HepG2 (cell line): ENCODE data around the gene PEMT. TPM values are rescaled to one million over a fixed set of nuclear protein-coding genes. Genes with fewer than 3 reads are reported as not detected.

Experiments used
- ARNT2 ChIP-seq: sonication (generic); formaldehyde crosslinking; IDR thresholded peaks from 2 replicates; pipeline ENCODE4 v1.8.0; 2022; ENCODE audit warnings: mild to moderate bottlenecking, low read depth, missing genetic modification reagents, moderate library complexity
- BRCA1 ChIP-seq: sonication (generic); formaldehyde crosslinking; IDR thresholded peaks from 2 replicates; pipeline ENCODE4 v1.4.0; 2020; ENCODE audit warnings: missing genetic modification reagents
- FOXM1 ChIP-seq: sonication (generic); formaldehyde crosslinking; IDR thresholded peaks from 2 replicates; pipeline ENCODE4 v1.5.0; 2020; ENCODE audit warnings: missing genetic modification reagents
- HHEX ChIP-seq: IDR thresholded peaks from 2 replicates; pipeline ENCODE4 v1.6.1; 2016; ENCODE audit warnings: control low read depth
- KLF6 ChIP-seq: IDR thresholded peaks from 2 replicates; pipeline ENCODE4 v1.8.0; 2016; ENCODE audit warnings: missing biosample characterization, missing genetic modification reagents
- MAF1 ChIP-seq: sonication (generic); formaldehyde crosslinking; IDR thresholded peaks from 2 replicates; pipeline ENCODE4 v1.5.0; 2020; ENCODE audit warnings: missing genetic modification reagents, borderline replicate concordance
- MAZ ChIP-seq, 2 experiments: sonication (generic) in 1 of 2; formaldehyde crosslinking in 1 of 2; IDR thresholded peaks; 2 replicates each; pipeline versions ENCODE4 v1.5.0 to v1.6.1; 2012 to 2020; ENCODE audit warnings: low read depth in 2 of 2, mild to moderate bottlenecking in 2 of 2, borderline replicate concordance in 1 of 2, improper control_type of control experiment in 1 of 2, low read length in 1 of 2, missing genetic modification reagents in 1 of 2, moderate library complexity in 1 of 2
- MNT ChIP-seq: fragments of 450-650 bp; IDR thresholded peaks from 2 replicates; pipeline ENCODE4 v1.6.1; 2016
- NFATC3 ChIP-seq: sonication (generic); formaldehyde crosslinking; IDR thresholded peaks from 2 replicates; pipeline ENCODE4 v1.5.1; 2020; ENCODE audit warnings: mild to moderate bottlenecking, missing genetic modification reagents
- NFKBIZ ChIP-seq: IDR thresholded peaks from 2 replicates; pipeline ENCODE4 v1.6.1; 2018; ENCODE audit warnings: missing genetic modification reagents, missing compliant biosample characterization
- REST ChIP-seq, 2 experiments: IDR thresholded peaks; 2 replicates each; pipeline ENCODE4 v1.6.1; 2011 to 2012; ENCODE audit warnings: low read length in 2 of 2, borderline replicate concordance in 1 of 2, low read depth in 1 of 2, mild to moderate bottlenecking in 1 of 2, moderate library complexity in 1 of 2
- RXRA ChIP-seq: sonication (generic); formaldehyde crosslinking; IDR thresholded peaks from 2 replicates; pipeline ENCODE4 v1.5.1; 2020; ENCODE audit warnings: missing genetic modification reagents
- SAP130 ChIP-seq: IDR thresholded peaks from 2 replicates; pipeline ENCODE4 v1.6.1; 2016; ENCODE audit warnings: low read depth
- SP1 ChIP-seq, 2 experiments: fragments of 450-650 bp in 1 of 2; sonication (generic) in 1 of 2; formaldehyde crosslinking in 1 of 2; IDR thresholded peaks; 2 replicates each; pipeline versions ENCODE4 v1.4.0 to v1.6.1; 2016 to 2020; ENCODE audit warnings: missing genetic modification reagents in 1 of 2
- ZKSCAN5 ChIP-seq: sonication (generic); formaldehyde crosslinking; IDR thresholded peaks from 2 replicates; pipeline ENCODE4 v1.5.1; 2020; ENCODE audit warnings: mild to moderate bottlenecking, missing genetic modification reagents
- ZMAT3 ChIP-seq: sonication (generic); formaldehyde crosslinking; conservative IDR thresholded peaks from 2 replicates; pipeline ENCODE4 v1.7.0; 2021; ENCODE audit warnings: missing genetic modification reagents
- ZNF557 ChIP-seq: sonication (generic); formaldehyde crosslinking; IDR thresholded peaks from 2 replicates; pipeline ENCODE4 v1.4.0; 2020; ENCODE audit warnings: missing genetic modification reagents
- ZNF564 ChIP-seq: sonication (generic); formaldehyde crosslinking; IDR thresholded peaks from 2 replicates; pipeline ENCODE4 v1.8.1; 2023; ENCODE audit warnings: mild to moderate bottlenecking, missing genetic modification reagents
- ZNF616 ChIP-seq: sonication (generic); formaldehyde crosslinking; IDR thresholded peaks from 2 replicates; pipeline ENCODE4 v1.5.0; 2020; ENCODE audit warnings: low read depth, mild to moderate bottlenecking, missing genetic modification reagents
- ZNF749 ChIP-seq: sonication (generic); formaldehyde crosslinking; IDR thresholded peaks from 2 replicates; pipeline ENCODE4 v1.8.0; 2022; ENCODE audit warnings: mild to moderate bottlenecking, missing genetic modification reagents, moderate library complexity, borderline replicate concordance
- polyA plus RNA-seq, 8 experiments: library from polyadenylated mRNA; depleted of rRNA in 3 of 8; stranded (reverse) in 7 of 8; unstranded in 1 of 8; fragments of >200 nt; fragmentation: Illumina TruSeq in 4 of 8; extraction: Trizol in 4 of 8; gene quantifications; 2 replicates each; pipeline versions ENCODE4 v1.2.1 to v1.2.3, GENCODE V29; 2011 to 2016; ENCODE audit warnings: low read depth in 4 of 8, missing spikeins in 1 of 8, mixed read lengths in 1 of 8; ENCODE audit not compliant: insufficient read depth in 1 of 8
- total RNA-seq, 5 experiments: library from RNA; depleted of rRNA; stranded (reverse); fragments of >200 nt; fragmentation: Illumina TruSeq; extraction: Trizol; gene quantifications; 2 replicates each; pipeline ENCODE4 v1.2.3, GENCODE V29; 2016; ENCODE audit warnings: low read depth in 1 of 5

Gene PEMT
- total and polyA plus RNA-seq, 2 of the 13 experiments (the other 11 are each of a cell fraction or from before 2014, with no cell fraction given): 31.7 to 43.6 TPM

- peak in 1 of 2 experiments; percentile 22; a peak in 1 of 4 replicates for TF ChIP-seq REST (IDR thresholded peaks at IDR 0.05; ENCODE audit: borderline replicate concordance in 1 of 2, low read depth in 1 of 2, low read length in 2 of 2)
- peak; percentile 87 for TF ChIP-seq SAP130
- TF ChIP-seq MNT: no peak
- 0 out of 2 replicates have a peak, but pooled peaks have one; percentile 41 for TF ChIP-seq ZKSCAN5 (CRISPR knock-in tag)
- no peak for TF ChIP-seq ZNF557 (CRISPR knock-in tag)
- TF ChIP-seq BRCA1 (CRISPR knock-in tag): no peak
- TF ChIP-seq ZNF564 (CRISPR knock-in tag): no peak
- no peak for TF ChIP-seq FOXM1
- no peak for TF ChIP-seq MAZ (IDR thresholded peaks at IDR 0.05; ENCODE audit: borderline replicate concordance, low read depth, low read length)
- no peak; the same call in 1 of the 2 replicates for TF ChIP-seq MAZ (CRISPR knock-in tag; IDR thresholded peaks at IDR 0.05; ENCODE audit: low read depth)
- no peak for TF ChIP-seq NFKBIZ (CRISPR knock-in tag)
- no peak for TF ChIP-seq SP1 (IDR thresholded peaks at IDR 0.05)
- no peak for TF ChIP-seq SP1 (CRISPR knock-in tag; IDR thresholded peaks at IDR 0.05)
- no peak for TF ChIP-seq KLF6
- TF ChIP-seq HHEX (CRISPR knock-in tag): no peak
- TF ChIP-seq RXRA (CRISPR knock-in tag): peak; percentile 92
- TF ChIP-seq MAF1: no peak
- no peak for TF ChIP-seq NFATC3 (CRISPR knock-in tag)
- no peak for TF ChIP-seq ZNF616 (CRISPR knock-in tag)
- TF ChIP-seq ARNT2 (CRISPR knock-in tag): peak; percentile 69; the same call in 1 of the 2 replicates
- no peak for TF ChIP-seq ZMAT3 (CRISPR knock-in tag)
- no peak for TF ChIP-seq ZNF749 (CRISPR knock-in tag)
Measured at GRCh38 chr17:17462048-17462824, 129.3 kb downstream of the PEMT start (continued).
